Middle frontal gyrus (tissue), 1 donor: ENCODE data around the gene TRIM3.
A peak's percentile ranks its signal among the peaks of the same experiment; 100 is the strongest.

Experiments used
- DNase-seq: peaks from one replicate; pipeline ENCODE4 v3.0.0-alpha.2; 2015; ENCODE audit warnings: low spot score; ENCODE audit errors: extremely low spot score

TRIM3 gene

DNA sequence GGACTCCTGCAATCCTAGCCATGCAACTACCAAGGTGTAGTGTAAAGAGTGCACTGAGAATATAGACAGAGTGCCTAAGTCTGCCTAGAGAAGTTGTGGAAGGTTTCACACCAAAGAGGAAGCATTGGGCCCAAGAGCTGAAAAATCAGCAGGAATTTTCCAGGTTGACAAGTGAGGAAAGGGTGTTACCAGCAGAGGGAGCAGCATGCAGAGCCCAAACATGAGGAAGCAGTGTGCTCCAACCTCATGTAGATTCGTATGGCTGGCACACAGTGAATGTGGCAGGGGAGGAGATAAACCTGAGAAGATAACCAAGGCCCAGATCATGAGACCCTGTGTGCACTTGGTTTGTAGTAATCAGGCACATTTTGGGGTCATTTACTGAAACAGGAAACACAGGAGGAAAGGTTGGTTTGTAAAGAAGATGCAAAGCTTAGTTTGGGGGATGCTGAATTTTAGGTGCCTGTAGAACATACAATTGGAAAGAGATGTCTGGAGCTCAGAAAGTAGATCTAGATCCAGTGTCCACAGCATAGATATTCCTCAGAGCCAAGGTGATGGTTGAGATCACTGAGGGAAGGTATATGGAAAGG is 34.7 kb downstream of the TRIM3 start:
- peak; percentile 22 for DNase-seq

DNA sequence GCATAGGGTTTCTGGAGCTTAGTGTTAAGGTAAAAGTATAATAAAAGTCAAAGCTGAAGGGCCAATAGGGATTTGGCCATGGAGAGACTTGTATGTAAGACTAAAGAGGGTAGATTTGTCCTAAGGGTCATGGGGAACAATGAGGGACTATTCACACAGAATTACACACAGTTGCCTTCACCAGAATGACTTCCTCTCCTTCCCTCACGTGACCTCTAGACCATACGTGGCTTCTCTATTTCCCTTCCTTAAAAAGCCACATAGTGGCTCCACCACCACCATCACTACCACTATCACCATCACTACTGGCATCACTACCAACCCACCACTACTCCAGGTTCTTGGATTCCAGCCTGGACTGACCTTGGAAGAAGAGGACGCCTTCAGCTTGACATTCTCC is 35.7 kb downstream of the TRIM3 start:
- no peak for DNase-seq

DNA sequence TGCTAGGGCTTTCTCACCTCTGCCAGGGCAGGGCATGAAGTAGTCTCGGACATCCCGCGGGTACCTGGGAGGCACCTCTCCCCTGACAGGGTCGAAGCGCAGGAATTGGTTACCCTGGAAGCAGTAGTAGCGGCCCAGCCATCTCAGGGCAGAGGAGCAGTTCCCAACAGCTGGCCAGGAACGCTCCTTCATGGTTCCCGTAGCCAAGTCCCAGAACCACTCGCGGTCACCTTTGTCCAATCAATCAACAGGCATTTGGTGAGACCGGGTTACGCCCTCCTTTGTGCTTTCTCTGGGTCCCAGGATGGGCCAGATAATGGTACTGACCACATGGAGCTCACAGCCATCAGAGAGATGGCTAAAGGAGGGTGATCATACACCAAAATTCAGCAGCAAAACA is 36.3 kb downstream of the TRIM3 start:
- DNase-seq, result no peak

DNA sequence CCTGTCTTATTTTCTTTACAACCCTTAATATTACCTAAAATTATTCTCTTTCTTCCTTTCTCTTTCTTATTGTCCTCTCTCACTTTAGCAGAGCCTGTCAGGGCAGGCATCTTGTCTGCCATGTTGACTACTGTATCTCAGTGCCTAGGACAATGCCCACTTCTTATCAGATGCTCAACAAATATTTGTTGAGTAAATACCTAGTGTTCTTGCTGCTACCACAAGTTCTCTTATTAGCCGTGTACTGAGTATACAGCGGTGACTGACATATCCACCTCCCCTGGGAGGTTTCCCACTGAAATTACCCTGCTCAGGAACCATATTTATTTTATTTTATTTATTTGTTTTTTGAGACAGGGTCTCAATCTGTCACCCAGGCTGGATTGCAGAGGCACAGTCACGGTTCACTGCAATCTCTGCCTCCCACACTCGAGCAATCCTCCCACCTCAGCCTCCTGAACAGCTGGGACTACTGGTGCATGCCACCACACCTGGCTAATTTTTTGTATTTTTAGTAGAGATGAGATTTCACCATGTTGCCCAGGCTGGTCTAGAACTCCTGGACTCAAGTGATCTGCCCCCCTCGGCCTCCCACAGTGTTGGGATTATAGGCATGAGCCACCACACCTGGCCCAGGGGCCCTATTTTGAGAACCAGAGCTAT is 39.6 kb downstream of the TRIM3 start:
- no peak for DNase-seq

DNA sequence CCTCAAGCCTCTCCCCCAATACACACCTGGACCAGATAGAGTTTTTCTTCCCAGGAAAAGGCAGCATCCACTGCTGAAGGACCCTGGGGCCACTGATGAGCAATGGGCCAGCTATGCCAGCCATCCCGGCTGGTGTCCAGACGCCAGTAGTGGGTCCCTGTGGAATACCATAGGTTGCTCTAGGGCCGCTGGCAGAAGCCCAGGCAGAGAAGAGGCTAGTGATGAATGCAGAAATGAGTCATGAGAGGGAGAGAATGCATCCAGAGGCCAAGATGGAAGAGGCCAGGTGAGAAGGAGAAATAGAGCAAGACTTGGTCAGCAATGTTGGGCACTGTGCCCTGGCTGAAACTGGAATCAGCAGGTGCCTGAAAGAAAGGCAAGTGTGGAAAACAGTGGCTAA is 41.9 kb downstream of the TRIM3 start:
- DNase-seq, result no peak

DNA sequence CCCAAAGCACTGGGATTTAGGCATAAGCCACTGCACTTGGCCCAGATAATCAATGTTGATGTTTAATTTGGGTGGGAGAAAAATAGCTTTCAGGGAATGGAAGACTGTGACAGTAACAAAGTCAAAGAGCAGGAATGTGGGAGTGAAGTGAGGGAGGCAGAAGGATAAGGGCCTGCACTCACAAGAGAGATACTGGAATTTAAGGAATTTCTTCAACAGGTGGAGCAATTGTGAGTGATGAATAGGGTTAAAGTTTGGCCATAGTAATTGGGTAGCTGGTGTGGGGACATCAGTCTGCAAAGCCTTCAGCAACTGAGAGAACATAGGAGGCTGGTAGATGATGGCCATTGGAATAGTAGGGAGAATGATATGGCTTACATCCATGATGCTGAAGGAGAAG is 46.2 kb downstream of the TRIM3 start:
- no peak for DNase-seq

DNA sequence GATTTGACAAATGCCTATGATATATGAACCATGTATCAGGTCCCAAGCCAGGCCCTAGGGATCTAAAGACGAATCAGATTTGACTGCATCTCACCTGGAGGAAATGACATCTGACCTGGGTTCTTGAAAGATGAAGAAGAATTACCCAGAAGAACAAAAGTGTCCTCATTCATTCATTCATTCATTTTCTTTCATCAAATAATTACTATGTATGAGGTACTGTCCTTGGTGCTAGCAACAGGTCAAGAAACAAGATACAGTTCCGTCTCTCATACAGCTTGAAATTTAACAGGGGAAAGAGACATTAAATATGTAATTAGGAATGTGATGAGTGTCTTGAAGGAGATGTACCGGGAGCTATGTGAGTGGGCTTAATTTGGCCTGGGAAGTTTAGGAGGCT is 53.1 kb downstream of the TRIM3 start:
- no peak for DNase-seq

DNA sequence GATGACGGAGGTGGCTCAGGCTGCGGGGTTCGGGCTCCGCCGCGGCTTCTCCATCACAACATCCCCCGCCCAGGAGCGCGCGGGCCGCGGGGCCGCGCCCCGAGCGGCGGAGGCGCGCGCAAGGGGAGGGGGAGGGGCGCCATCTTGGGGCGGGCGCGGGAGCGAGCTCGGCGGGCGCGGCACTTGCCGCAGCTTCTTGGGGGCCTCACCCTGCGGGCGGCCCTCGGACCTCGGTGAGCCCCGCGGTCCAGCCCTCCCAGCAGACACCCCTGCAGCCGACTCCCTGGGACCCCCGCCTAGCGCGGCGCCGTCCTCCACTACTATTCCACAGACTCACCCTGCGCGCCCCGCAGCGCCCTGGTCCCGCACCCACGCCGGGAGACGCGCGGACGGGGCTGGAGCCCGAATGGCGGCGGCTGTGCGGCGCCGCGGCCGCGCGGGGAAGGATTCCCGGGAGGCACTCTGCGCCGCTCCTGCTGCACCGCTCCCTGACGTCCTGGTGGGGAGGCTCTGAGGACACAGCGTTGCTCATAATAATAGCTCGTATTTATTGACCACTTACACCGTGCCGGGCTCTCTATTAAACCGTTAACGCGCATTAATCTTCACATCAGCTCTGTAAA is 54.6 kb downstream of the TRIM3 start, which contains the start of gene APBB1:
APBB1 (minus strand) TSS at position 86 of the 623 bp plus-strand sequence. CDS start 7,747 bp downstream, outside the sequence.
- DNase-seq, result peak; percentile 56

DNA sequence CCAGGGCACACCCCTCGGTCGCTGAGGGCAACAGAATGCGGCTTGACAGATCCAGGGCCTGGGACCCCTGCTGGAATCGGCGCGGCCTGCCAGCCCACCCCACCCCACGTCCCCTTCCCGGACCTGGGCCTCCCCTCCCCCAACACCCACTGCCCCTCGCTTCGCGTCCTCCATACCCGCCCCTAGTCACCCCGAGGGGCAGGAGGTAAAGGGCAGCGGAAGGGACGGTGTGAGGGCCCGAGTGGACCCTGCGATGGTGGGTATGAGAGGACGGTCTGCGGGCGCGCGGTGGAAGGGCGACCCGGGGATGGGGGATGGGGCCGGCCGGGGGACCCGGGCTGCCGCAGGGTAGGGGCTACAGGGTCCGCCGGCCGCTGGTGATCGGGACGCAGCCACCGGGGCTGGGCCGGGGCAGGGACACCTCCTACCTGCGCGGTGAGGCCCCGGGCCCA is 55.2 kb downstream of the TRIM3 start:
- DNase-seq, result no peak

DNA sequence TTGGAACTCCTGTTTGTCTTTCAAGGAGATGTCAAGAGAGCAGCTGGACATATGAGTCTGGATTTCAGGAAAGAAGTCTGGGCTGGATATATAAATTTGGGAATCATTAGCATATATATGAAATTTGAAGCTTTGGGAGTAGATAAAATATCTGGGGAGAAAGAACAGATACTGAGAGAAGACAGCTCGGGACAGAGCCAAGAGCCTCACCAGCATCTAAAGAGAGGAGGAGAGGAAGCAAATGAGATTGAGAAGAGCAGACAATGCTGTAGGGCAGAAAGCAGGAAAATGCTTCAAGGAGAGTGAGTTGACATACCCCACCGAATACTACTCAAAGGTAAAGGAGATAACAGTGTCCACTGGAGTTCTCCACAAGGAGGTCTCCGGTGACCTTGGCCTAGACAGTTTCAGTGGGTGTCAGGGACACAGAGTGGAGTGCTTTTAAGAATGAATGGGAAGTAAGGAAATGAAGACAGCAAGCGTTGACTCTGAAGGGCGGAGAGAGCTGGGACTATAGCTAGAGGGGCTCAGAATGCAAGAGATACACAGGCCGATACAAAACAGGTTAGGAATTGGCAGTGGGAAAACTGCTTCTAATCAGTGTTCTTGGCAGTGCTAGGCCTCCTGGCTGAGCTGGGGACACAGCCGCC is 55.7 kb downstream of the TRIM3 start:
- no peak for DNase-seq

DNA sequence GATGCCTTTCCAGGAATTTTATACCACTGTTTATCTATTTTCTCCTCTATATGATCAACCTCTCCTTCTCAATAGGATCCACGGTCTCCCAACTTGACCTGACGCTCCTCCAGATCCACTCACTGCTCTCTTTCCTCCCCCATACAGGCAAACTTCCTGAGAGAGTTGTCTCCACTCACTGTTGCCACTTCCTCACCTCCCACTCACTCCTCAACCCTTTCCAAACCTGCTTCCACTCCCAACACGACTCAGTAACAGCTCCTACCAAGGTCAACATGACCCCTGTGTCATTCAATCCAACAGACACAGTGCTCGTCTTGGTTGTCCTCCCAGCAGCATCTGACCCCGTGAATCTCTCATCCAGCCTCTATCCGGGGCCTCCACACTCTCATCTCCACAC is 57.9 kb downstream of the TRIM3 start:
- DNase-seq, result no peak

DNA sequence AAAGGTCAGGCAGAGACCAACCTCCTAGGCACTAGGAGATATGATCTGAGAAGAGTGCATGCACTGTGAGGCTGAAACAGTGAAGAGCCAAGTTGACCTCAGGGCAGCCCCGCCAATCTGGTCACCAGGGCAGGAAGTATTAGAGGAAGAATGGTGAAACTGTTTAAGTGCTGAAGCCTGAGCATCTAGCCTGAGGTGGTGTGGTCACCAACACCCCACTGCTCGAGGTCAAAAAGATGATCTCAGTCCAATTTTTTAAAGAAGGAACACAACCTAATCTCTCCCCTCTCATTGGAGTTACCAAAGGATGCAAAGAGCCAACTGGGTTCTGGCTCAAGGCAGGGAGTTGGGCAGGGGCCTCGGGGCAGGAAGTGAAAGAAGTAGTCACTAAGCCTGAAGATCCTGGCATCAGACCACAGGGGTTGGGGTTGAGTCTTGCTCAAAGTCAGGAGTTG is 58.8 kb downstream of the TRIM3 start:
- no peak for DNase-seq

DNA sequence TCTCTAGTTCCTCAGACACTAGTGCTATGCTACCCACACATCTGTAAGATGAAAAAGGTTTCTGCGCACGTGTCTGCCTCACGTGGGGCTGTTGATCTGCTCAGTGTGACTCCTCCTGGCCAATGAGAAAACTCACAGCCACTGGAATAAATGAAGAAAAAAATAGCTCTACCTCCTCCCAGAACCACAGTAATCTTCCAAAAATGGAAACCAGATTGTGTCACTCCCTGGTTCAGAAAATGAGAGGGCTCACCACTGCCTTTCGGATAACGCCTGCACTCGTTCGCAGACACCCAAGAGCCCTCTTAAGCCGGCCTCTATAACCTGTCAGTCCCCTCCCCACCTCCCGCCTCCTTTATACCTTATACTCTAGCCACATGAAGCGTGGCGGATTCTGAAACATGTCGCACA is 59.9 kb downstream of the TRIM3 start:
- no peak for DNase-seq

DNA sequence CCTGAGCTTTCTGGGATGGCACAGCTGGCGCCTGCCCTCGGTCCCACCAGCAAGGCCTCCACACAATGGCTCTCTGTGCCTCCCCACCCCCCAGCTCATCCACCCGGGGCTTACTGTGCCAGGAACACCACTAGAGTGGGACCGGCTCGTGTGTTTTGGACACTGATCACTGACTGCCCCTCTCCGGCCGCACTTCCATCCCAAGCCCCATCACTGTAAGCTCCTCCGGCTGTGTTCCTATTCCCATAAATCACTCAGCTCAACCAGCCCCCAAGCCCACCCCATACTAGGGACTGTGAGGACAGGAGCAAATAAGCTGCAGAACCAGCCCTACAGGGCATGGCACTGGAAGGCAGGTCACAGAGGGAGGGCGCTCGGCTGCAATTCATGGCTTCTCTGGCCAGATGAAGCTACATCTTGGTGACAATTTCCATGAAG is 62.1 kb downstream of the TRIM3 start:
- no peak for DNase-seq

DNA sequence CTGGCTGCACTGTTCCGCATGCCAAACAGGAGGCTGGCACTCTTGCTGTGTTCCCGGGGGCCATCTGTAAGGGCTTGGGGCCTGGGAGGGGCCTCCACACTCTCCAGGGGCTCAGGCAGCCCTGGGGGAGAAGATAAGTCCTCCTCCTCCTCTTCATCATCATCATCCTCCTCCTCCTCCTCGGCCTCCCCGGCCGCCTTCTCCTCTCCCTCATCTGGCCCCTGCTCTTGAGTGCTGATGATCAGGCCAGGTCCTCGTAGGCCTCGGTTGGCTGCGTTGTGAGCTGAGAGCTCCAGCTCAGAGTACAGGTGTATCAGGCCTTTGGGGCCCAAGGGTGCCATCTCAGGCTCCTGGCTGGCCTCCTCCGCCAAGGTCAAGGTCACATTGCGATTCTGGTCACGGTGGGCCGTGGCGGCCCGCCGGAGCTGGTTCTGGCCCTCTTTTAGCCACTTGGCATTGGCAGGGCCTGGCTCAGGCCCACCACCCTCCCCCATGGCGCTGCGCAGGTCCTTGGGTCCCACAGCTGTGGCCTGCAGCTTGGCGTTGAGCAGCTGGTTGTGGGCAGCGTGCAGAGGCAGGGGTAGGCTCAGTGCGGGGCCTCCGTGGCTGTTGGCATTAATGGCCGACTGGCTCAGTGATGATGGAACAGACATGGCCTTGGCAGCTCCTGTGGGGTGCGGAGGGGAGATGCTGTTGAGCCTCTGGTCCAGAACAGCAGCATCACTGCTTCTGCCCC is 62.9 kb downstream of the TRIM3 start:
- DNase-seq, result no peak

DNA sequence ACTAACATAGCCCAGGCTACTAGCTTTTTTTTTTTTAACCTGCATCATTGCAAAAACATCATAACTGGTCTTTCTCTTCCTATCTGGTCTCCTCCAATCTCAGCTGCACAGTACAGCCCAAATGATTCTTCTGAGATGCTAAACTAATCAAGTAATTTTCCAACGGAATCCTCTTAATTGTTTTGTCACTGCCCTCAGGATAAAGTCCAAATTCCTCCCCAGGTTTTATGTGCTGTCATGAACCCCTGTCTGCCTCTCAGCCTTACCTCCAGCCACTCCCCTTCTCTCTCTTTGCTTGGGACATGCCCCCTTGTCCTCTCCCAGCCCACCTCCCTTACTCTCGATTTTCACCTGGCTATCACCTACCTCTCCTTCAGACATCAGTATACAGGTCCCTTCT is 67.4 kb downstream of the TRIM3 start:
- DNase-seq, result no peak

DNA sequence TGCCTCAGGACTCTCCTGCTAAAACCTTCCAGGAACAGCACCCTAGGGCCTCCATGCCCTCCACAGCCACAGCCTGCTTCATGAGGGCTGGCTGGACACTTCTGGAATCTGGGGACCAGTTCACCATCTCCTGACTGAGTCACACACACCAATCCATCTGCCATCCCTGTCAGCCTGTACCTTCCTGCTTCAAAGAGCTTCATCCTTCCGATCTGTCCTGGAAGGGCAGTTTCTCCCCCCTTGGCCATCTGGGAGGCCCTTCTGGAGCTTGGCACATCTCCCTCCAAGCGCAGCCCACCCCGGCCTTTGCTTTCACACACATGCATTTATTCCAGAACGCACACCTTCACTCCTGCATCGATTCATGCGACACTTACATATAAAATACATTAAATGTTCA is 67.9 kb downstream of the TRIM3 start:
- DNase-seq, result no peak

DNA sequence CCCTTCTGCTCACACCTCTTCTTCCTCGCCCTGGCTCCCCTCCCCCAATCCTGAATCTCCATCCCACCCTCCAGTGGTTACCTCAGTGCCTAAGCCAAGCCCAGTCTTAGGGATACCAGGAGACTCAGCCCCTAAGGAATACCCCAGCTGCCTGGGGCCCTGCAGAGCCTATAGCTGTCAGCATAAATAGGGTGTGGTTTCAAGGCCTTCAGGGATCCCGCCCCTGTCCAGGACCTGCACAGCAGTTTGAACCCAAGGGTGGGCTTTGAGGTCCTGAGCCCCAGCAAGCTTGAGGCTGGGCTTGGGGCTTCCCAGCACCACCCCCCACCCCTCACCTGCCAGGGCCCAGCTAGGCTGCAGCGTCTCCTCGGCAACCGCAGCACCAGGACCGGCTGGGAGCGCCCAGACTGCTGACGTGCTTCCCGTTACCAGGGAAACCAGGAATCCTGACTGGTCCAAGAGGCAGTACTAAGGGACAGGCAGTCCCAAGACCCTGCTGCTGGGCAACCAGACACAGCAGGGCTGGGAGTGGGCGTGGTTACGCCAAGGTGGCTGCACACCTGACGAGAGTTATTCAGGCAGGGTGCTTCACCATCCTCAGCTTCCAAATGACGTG is 68.6 kb downstream of the TRIM3 start:
- DNase-seq, result no peak

DNA sequence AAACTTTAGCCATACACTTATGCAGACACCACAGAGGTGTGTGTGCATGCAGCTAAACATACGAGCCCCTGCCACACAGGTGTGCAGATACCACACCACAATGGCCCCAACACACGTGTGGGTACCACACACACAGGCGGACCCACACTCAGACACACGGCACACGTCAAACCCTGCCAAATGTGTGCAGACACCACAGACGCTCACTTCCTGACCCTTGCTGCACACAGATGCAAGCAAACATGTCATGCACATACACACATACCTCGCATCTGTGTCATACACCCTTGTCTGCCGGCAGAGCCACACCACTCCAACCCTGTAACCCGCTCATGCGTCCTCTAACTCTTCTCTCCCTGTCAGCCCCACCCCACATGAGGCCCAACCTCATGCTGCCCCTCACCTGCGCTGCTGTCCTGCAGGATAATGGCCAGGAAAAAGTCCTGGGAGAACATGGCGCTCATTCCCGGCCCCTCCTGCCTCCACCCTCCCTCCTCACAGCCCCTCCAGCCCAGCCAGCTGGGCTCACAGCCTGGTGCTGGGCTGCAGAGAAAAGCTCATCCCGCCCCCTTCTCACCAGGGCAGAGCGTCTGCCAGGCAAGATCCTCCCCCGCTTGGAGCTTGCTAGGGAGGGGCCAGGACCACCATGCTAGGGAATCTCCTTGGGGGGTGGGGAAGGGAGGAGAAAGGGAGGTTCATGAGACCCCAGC is 69.2 kb downstream of the TRIM3 start:
- no peak for DNase-seq

DNA sequence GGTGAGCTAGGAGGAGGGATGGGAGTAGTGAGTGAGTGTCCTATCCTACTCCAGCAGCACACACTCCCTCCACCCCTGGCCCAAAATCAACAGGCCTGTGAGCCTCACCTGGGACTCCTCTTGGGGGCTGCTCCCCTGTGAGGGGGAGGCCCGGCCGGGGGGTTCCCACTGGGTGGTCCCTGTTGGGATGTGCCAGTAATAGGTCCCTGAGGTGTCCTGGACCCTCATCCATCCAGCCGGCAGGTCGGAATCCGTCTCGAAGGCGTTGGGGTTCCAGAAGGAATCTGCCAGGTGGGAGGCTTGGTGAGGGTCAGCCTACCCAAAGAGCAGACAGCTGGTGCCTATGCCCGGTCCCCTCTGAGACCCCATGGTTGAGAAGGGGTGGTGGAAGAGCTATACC is 70.2 kb downstream of the TRIM3 start:
- DNase-seq, result no peak
